Adipose tissue (tissue), 3 donors: ENCODE data around the gene MSI1. TPM values are rescaled to one million over a fixed set of nuclear protein-coding genes. Genes with fewer than 3 reads are reported as not detected.
A peak's percentile ranks its signal among the peaks of the same experiment; 100 is the strongest.
"Not testable (repeated sequence)": the region's sequence is repeated elsewhere in the genome, so short reads cannot be mapped to it uniquely, and the experiment has no call there.

ENCODE experiments used
- H3K27ac ChIP-seq: one replicate; pipeline ENCODE4 v1.5.1; 2013; ENCODE audit warnings: low read depth, low read length
- WGBS, 3 donors: extraction: QIAGEN DNeasy Blood & Tissue Kit; methylation state at CpG; one replicate each; pipeline ENCODE4 v1.1.7; 2013; 5-methylcytosine and 5-hydroxymethylcytosine counted together
- polyA plus RNA-seq, 3 donors: library from polyadenylated mRNA; stranded (reverse); fragments of 200-250 nt; gene quantifications; one replicate each; pipeline ENCODE4 v1.2.3, GENCODE V29; 2013
- donor health status: healthy with polysubstance abuse.
- donor health status: Bipolar disorder and iron deficiency.
- donor health status: healthy.

MSI1 gene
- polyA plus RNA-seq, 3 donors, result 0.45 to 1.1 TPM; not detected in 1

GRCh38 chr12:120337730-120338129, 31.2 kb downstream of the MSI1 start:
- 84 to 95% (median 94%) methylated on average over 2 of the region's 2 CpGs for WGBS, 3 donors
- no peak overlapping the region for H3K27ac ChIP-seq

GRCh38 chr12:120336392-120336791, 32.6 kb downstream of the MSI1 start:
- H3K27ac ChIP-seq, result not testable (repeated sequence)

GRCh38 chr12:120335447-120335846, 33.5 kb downstream of the MSI1 start:
- 18 to 22% (median 18%) methylated on average over 12 of the region's 12 CpGs for WGBS, 3 donors

More at GRCh38 chr12:120336392-120336791, 32.6 kb downstream of the MSI1 start:
- 85 to 94% (median 94%) methylated on average over 2 of the region's 2 CpGs for WGBS, 3 donors

GRCh38 chr12:120332523-120332922, 36.4 kb downstream of the MSI1 start:
- no peak overlapping the region for H3K27ac ChIP-seq
- WGBS, 3 donors, result 37 to 88% (median 86%) methylated on average over 6 to 7 of the region's 7 CpGs

More at GRCh38 chr12:120335447-120335846, 33.5 kb downstream of the MSI1 start:
- H3K27ac ChIP-seq, result not testable (repeated sequence)

- no peak overlapping the region for H3K27ac ChIP-seq
- WGBS, 3 donors, result 32 to 87% (median 82%) methylated on average over 5 of the region's 5 CpGs
These were observed 36.9 kb downstream of the MSI1 start for GRCh38 chr12:120332041-120332440.

- no peak overlapping the region for H3K27ac ChIP-seq
- WGBS, 3 donors, result 42 to 65% (median 60%) methylated on average over 3 of the region's 3 CpGs
These were observed 37.6 kb downstream of the MSI1 start for GRCh38 chr12:120331390-120331789.

GRCh38 chr12:120328228-120328627, 40.7 kb downstream of the MSI1 start:
- no peak overlapping the region for H3K27ac ChIP-seq
- WGBS, 3 donors, result 34 to 84% (median 83%) methylated on average over 4 of the region's 4 CpGs

- H3K27ac ChIP-seq, result no peak within 1 kb of the TSS
- 38 to 78% (median 70%) methylated on average over 5 of the region's 5 CpGs for WGBS, 3 donors
These were observed 41.4 kb downstream of the MSI1 start, which contains the start of gene PLA2G1B for GRCh38 chr12:120327593-120327992. PLA2G1B (minus strand) TSS chr12:120327779; CDS start chr12:120327753, 26 bp downstream.

- no peak overlapping the region for H3K27ac ChIP-seq
- WGBS, 3 donors, result 30 to 67% (median 67%) methylated on average over 9 of the region's 9 CpGs
These were observed 44.0 kb downstream of the MSI1 start for GRCh38 chr12:120324841-120325417.

- WGBS, 3 donors, result 55 to 92% (median 85%) methylated on average over 2 of the region's 2 CpGs
- H3K27ac ChIP-seq, result no peak overlapping the region
These were observed 45.2 kb downstream of the MSI1 start for GRCh38 chr12:120323772-120324171.

GRCh38 chr12:120321382-120322202, 47.4 kb downstream of the MSI1 start:
- no peak overlapping the region for H3K27ac ChIP-seq
- 30 to 69% (median 60%) methylated on average over 13 of the region's 13 CpGs for WGBS, 3 donors

- no peak overlapping the region for H3K27ac ChIP-seq
- 1 to 2% (median 1%) methylated on average over 42 of the region's 42 CpGs for WGBS, 3 donors
These were observed 51.5 kb downstream of the MSI1 start for GRCh38 chr12:120317224-120318105.

GRCh38 chr12:120316798-120317223, 52.2 kb downstream of the MSI1 start:
- 22 to 45% (median 41%) methylated on average over 9 of the region's 9 CpGs for WGBS, 3 donors
- no peak overlapping the region for H3K27ac ChIP-seq

GRCh38 chr12:120314220-120314619, 54.7 kb downstream of the MSI1 start:
- H3K27ac ChIP-seq, result no peak overlapping the region
- 55 to 64% (median 57%) methylated on average over 5 of the region's 5 CpGs for WGBS, 3 donors

GRCh38 chr12:120301962-120302815, 66.8 kb downstream of the MSI1 start, which contains the start of gene SIRT4:
SIRT4 (plus strand) TSS chr12:120302321; CDS start chr12:120303562, 1,241 bp downstream.
- WGBS, 3 donors, result 5 to 9% (median 9%) methylated on average over 31 of the region's 31 CpGs

GRCh38 chr12:120292661-120293531, 76.1 kb downstream of the MSI1 start, which contains the start of gene RNU4-1:
RNU4-1 (minus strand) TSS chr12:120293237.
- H3K27ac ChIP-seq, result peak within 1 kb of the TSS; percentile 28
- WGBS, 3 donors, result 0 to 1% (median 0%) methylated on average over 29 of the region's 29 CpGs

More at GRCh38 chr12:120301962-120302815, 66.8 kb downstream of the MSI1 start, which contains the start of gene SIRT4:
- no peak within 1 kb of the TSS for H3K27ac ChIP-seq

- peak overlapping the region; percentile 28 for H3K27ac ChIP-seq
- WGBS, 3 donors, result 0% methylated on average over 17 of the region's 17 CpGs
These were observed 76.6 kb downstream of the MSI1 start for GRCh38 chr12:120292411-120292660.
